GM21515 (cell line): ENCODE measurements around the gene CDC42EP1.
"Not testable (repeated sequence)": the region's sequence is repeated elsewhere in the genome, so short reads cannot be mapped to it uniquely, and the experiment has no call there.

Experiments used
- ATAC-seq: cut with Tn5 transposase; IDR thresholded peaks from one replicate; pipeline ENCODE4 v1.9.1; 2021; ENCODE audit not compliant: unreplicated experiment

CDC42EP1 gene

GRCh38 chr22:37559901-37560607, at the start of gene CDC42EP1:
Gene CDC42EP1 (plus strand): TSS chr22:37560480. CDS start chr22:37566350, 5,870 bp downstream.
- no peak for ATAC-seq

DNA sequence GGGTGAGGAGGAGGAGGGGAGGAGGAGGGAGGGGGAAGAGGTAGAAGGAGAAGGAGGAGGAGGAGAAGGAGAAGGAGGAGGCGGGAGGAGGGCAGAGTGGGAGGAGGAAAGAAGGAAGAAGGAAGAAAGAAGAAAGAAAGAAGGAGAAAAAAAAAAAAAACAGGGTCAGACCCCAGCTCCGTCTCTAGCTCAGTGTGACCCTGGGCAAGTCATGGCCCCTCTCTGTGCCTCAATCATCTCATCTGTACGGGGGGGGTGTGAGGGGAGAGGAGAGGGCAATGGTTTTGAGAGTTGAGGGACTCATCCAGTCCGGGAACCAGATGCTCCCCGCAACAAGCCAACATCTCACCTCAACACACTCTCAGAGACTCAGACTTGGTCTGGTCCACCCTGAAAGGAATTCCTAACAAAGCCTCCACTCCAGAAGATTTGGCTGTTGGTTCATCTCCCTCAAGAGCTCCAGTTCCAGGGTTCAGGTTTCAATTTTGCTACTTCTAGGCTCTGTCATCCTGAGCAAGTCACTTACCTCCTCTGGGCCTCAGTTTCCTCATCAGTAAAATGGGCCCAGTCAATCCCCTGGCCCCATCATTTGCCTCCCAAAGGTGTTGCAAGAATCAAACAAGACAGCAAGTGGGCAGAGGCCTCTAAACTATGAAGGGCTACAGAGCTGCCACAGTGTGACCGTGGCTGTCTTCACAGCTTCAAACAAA, 48.7 kb upstream of the CDC42EP1 start:
- no peak for ATAC-seq

- no peak for ATAC-seq
Measured at GRCh38 chr22:37514526-37515051, 45.7 kb upstream of the CDC42EP1 start.

DNA sequence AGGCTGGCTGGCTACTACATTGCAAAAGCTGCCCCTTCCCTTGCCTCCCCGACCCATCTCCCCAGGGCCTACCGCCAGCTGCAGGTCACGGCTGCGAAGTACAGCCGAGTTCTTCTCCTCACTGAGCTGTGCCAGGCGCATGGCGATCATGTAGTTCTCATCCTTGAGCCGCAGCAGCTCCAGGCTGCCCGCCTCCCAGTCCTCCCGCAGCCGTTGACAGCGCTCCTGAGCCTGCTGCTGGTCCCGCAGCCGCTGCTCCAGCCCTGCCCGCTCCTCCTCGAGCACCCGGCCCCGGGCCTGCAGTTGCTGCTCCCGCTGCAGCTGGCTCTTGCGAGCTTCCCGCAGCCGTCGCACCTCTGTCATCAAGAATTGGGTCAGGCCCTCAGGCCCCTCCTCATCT, 44.4 kb upstream of the CDC42EP1 start:
- ATAC-seq, result no peak

DNA sequence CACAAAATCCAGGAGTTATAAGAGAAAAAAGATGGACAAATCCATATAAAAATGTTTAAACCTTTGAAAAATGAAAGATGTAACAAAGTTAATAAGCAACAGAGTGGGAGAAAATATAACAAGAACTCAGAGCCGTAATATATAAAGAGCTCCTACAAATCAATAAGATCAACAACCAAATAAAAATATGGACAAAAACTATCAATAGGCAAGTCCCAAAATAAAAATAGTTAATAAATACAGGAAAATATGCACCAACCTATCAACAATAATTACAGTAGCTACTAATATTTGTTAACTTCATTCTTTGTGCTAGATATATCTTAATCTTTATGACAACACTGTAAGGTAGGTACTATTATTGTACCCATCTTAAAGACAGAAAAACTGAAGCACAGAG, 43.8 kb upstream of the CDC42EP1 start:
- no peak for ATAC-seq

DNA sequence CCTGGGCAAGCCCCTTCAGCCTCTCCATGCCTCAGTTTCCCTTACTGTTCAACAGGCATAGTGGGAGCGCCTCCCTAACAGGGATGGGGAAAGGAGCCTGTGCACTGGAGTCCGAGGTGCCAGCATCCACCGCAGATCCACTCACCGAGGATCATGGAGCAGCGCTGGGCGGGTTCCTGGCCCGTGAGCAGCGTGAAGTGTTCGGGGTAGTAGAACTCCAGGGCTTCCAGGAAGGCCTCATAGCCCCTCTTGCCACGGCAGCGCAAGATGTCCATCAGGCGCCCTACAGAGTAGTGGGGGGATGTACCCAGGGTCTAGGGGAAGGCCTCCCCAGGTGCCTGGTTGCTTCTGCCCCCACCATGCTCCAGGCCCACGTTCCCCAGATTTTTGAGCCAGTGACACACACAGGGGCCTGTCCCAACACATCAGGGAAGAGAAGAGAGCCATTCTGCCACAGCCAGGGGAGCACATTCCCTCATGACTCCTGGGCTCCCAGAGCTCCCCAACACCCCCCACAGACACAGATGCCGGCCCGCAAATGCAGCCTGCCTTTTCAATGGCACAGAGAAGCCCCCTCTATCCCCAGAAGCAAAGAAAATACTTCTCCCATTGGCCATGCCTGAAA, 42.3 kb upstream of the CDC42EP1 start:
- ATAC-seq, result no peak

DNA sequence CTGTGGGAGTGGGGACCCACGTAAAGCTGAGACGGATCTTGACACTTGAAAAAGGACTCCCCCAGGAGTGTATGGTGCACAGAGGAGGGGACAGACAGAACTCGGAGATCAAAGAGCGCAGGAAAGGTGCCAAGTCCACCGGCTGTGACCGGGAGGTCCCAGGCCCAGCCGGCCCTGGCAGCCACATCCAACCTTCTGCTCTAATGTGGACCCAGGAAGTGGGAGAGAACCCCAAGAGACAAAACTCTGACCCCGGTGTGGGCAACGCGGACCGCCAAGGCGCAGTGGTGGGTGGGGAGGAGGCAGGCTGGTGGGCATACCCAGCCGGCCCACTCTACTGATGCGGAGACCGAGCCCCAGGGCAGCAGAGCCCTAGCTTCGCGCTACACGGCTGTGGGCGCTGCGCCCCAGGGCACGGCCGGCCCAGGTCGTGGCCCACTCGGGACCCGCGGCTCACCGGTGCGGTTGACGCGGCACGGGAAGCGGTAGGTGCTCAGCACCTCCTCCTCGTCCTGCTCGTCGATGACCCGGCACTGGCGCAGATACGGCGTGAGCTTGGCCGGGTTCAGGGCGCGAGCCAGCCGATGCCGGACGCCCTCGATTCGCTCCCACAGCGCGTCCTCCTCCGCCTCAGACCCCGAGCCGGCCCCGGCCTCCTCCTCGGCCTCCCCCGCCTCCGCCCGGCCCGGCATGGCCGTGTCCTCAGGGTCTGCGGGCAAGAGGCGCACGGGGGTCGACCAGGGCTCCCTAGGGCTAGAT, 41.6 kb upstream of the CDC42EP1 start:
- ATAC-seq, result no peak

GRCh38 chr22:37519268-37520195, 40.7 kb upstream of the CDC42EP1 start, which contains the start of gene CARD10:
Gene CARD10 (minus strand): TSS chr22:37519415. CDS start chr22:37519200, 215 bp downstream.
- ATAC-seq, result no peak

GRCh38 chr22:37520776-37521191, 39.5 kb upstream of the CDC42EP1 start:
- ATAC-seq, result no peak

DNA sequence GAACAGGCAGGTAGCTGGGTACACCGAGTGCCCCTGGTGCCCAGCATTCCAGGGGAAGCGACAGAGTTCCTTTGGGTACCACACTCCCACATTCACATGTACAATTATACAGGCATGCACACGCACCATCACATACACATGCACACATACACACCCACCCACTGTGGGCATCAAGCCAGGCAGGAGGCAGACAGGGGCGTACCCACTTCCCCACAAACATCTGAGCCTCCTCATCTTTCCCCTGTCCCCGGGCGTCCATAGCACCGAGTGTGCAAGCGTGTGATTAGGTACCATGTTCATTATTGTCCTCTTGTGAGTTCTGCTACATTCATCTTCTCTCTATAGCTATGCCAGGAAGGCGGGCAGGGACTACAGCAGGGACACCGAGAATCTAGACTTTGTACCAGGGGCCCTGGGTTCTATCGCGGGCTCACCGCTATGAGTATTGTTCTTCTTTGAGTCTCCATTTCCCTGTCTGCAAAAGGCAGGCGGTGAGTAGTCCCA, 39.0 kb upstream of the CDC42EP1 start:
- ATAC-seq, result no peak

- ATAC-seq, result no peak
Measured at GRCh38 chr22:37522482-37522881, 37.8 kb upstream of the CDC42EP1 start.

DNA sequence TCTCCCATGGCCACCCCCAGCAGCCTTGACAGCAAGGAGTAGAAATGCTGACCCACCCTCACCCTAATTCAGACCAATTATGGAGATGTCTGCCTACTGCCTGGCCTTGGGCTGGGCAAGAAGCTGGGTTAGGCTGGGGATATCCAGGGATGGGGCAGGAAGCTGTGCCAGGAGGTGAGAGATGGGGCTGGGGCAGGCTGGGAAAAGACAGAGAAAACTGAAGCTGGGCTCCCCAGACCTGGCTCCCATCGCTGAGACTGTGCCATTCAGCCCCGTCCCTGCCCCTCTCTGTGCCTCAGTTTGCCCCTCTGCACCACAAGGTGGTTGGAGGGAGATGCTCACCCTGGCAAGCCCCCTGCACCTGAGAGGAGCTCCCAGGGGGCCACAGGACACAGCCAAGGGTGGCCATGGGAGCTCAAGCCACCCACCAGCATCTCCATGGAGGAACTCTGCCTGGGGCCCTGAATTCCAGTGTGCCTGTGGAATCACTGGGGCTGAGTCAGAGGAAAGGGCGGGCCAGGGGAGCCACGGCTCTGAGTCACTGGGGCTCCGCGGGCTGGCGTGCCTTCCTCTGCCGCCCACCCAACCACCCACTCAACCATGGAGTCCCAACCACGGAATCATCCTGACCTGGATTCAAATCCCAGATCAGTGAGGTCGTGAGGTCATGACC, 35.1 kb upstream of the CDC42EP1 start:
- no peak for ATAC-seq

DNA sequence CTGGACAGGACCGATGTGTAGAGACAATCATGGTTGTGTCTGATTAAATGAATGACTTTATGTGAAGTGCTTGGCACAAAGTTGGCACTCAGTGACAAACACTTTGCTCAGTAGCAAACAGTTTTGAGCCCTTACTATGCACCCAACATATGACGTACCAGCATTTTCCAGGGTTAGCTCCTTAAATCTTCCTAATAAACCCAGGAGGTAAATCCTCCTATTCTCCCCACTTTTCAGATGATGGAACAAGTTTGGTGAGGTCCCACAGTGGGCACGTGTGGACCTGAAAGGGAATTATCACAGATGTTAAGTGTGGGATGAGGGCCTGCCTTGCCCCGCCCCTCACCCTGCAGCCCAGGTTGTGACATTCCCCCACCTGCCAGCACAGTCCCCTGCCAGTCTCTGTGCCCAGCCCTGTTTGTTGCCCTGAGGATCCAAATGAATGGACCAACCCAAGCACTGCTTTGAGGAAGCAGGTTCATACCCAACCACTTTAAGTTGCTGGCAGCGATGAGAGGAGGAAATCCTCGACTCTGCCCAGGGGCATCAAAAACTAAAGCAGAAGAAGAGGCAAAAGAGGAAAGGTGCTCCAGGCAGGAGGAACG, 34.4 kb upstream of the CDC42EP1 start:
- ATAC-seq, result no peak

DNA sequence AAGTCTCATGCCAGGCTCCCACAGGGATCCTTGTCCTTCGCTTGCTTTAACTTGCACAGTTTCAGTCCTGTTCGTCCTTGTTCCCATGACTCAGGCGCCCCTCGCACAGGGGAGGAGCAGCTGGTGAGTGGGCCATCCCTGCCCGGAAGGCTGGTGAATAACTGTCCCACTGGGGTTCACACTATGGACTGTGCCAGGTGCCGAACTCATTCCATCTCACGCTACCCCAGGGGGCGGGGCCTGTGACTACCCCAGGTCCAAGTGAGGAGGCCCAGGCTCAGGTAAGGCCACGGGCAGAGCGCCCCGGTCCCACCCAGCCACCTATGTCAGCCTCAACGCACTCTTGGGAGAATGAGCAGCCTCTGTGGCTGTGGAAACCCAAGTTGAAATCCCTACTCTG, 33.9 kb upstream of the CDC42EP1 start:
- no peak for ATAC-seq

DNA sequence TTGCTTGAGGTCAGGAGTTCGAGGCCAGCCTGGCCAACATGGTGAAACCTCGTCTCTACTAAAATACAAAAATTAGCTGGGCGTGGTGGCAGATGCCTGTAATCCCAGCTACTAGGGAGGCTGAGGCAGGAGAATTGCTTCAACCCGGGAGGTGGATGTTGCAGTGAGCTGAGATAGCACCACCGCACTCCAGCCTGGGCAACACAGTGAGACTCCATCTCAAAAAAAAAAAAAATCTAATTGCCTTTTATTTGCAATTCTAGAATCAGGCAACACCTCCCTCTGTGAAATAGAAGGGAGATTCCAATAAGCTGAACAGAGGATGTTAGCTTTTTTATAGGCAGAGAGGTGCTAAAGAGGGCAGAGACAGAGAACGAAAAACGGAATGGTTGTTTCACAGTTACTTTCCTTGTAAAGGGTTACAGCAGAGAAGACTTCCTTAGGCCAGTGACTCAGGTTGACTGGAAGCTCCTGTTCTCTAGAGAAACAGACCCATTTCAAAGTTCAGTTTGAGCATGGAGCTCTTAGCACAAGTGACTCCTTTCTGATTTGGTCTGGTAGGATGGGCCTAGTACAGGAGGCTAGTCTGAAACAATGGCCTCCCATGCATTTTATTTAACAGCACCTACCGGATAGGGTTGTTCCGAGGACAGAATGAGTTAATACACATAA, 33.1 kb upstream of the CDC42EP1 start:
- ATAC-seq, result not testable (repeated sequence)

DNA sequence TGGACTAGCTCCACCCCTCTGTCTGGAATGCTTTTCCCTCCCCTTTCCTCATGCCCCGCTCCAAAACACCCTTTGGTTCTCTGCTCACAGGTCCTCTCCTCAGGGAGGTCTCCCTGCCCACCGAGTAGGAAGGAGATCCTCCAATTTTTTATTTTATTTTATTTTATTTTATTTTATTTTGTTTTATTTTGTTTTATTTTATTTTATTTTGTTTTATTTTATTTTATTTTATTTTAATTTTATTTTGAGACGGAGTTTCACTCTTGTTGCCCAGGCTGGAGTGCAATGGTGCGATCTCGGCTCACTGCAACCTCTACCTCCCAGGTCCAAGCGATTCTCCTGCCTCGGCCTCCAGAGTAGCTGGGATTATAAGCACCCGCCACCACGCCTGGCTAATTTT, 32.3 kb upstream of the CDC42EP1 start:
- not testable (repeated sequence) for ATAC-seq

GRCh38 chr22:37529652-37530345, 30.5 kb upstream of the CDC42EP1 start:
- no peak for ATAC-seq

- no peak for ATAC-seq
Measured at GRCh38 chr22:37533995-37534394, 26.3 kb upstream of the CDC42EP1 start.
